ENCODE results near the gene KNDC1. TPM values are rescaled to one million over a fixed set of nuclear protein-coding genes. Genes with fewer than 3 reads are reported as not detected.

Gene KNDC1
- total RNA-seq, 2 donors from 2014 or later, result 0.59 to 1.8 TPM

- H3K36me3 ChIP-seq, result no peaks in the 10 kb centered on the region
- no peak overlapping the region for H3K27ac ChIP-seq
- TF ChIP-seq CTCF (IDR thresholded peaks at IDR 0.05), result no peak
- no peaks in the 10 kb centered on the region for H3K27me3 ChIP-seq
- no peaks in the 10 kb centered on the region for H3K4me1 ChIP-seq
- no peak overlapping the region for H3K4me3 ChIP-seq
- no peak for DNase-seq (ENCODE audit: low spot score)
- no peaks in the 10 kb centered on the region for H3K9me3 ChIP-seq
Measured at GRCh38 chr10:133128126-133129070, 31.6 kb upstream of the KNDC1 start.

- no peak overlapping the region for H3K27ac ChIP-seq
- no peak overlapping the region for H3K4me3 ChIP-seq
- H3K27me3 ChIP-seq, result no peaks in the 10 kb centered on the region
- TF ChIP-seq CTCF (IDR thresholded peaks at IDR 0.05), result no peak
- no peaks in the 10 kb centered on the region for H3K9me3 ChIP-seq
- H3K4me1 ChIP-seq, result no peaks in the 10 kb centered on the region
- H3K36me3 ChIP-seq, result no peaks in the 10 kb centered on the region
- no peak for DNase-seq (ENCODE audit: low spot score)
Measured at GRCh38 chr10:133129071-133129858, 30.8 kb upstream of the KNDC1 start.

GRCh38 chr10:133129859-133130495 is 30.0 kb upstream of the KNDC1 start:
- H3K27ac ChIP-seq, result no peak overlapping the region
- no peaks in the 10 kb centered on the region for H3K36me3 ChIP-seq
- H3K27me3 ChIP-seq, result no peaks in the 10 kb centered on the region
- H3K4me1 ChIP-seq, result no peaks in the 10 kb centered on the region
- no peak for TF ChIP-seq CTCF (IDR thresholded peaks at IDR 0.05)
- H3K4me3 ChIP-seq, result no peak overlapping the region
- H3K9me3 ChIP-seq, result no peaks in the 10 kb centered on the region
- DNase-seq (ENCODE audit: low spot score), result no peak

GRCh38 chr10:133130602-133131001 is 29.4 kb upstream of the KNDC1 start:
- H3K36me3 ChIP-seq, result no peaks in the 10 kb centered on the region
- H3K27me3 ChIP-seq, result no peaks in the 10 kb centered on the region
- no peak for TF ChIP-seq CTCF (IDR thresholded peaks at IDR 0.05)
- no peaks in the 10 kb centered on the region for H3K9me3 ChIP-seq
- DNase-seq (ENCODE audit: low spot score), result no peak
- no peak overlapping the region for H3K4me3 ChIP-seq
- H3K4me1 ChIP-seq, result no peaks in the 10 kb centered on the region
- no peak overlapping the region for H3K27ac ChIP-seq

- Histone ChIP-seq H3K36me3 (no peaks in the 10 kb centered on the region), H3K27ac (no peak overlapping the region), H3K4me1 (no peaks in the 10 kb centered on the region), H3K4me3 (no peak overlapping the region), H3K27me3 (no peaks in the 10 kb centered on the region), H3K9me3 (no peaks in the 10 kb centered on the region)
- no peak for DNase-seq (ENCODE audit: low spot score)
- no peak for TF ChIP-seq CTCF (IDR thresholded peaks at IDR 0.05)
Measured at GRCh38 chr10:133131053-133131452, 29.0 kb upstream of the KNDC1 start.
